HEK293 (cell line): Measurements from ENCODE around the gene DNAI1.

Experiments used
- CTCF ChIA-PET: fragments of 350-600 bp; formaldehyde crosslinking; extraction: SDS; loops from one replicate; lab custom pipeline; 2021; ENCODE audit warnings: antibody characterized with exemption; lab: Yijun Ruan, JAX
- POLR2A ChIA-PET: fragments of 300-600 bp; formaldehyde crosslinking; extraction: SDS; loops from one replicate; lab custom pipeline; 2020; ENCODE audit warnings: antibody characterized with exemption, inconsistent platforms; lab: Yijun Ruan, JAX
- H3K27ac ChIP-seq: fragments of 200-500 bp; sonication (Bioruptor generic); 2 replicates; pipeline ENCODE4 v1.5.1; 2014; ENCODE audit warnings: low read depth, low read length, control low read depth, inconsistent platforms; ENCODE audit errors: extremely low read depth
- H3K36me3 ChIP-seq, 2 experiments: fragments of 200-500 bp in 1 of 2; sonication (Bioruptor generic) in 1 of 2; 1 replicate in 1 of 2; 2 replicates in 1 of 2; pipeline ENCODE4 v1.5.1; 2014 to 2017; ENCODE audit warnings: inconsistent platforms in 2 of 2, low read length in 2 of 2; ENCODE audit not compliant: control insufficient read depth in 2 of 2, insufficient read depth in 1 of 2
- H3K4me1 ChIP-seq: fragments of 200-500 bp; sonication (Bioruptor generic); 2 replicates; pipeline ENCODE4 v1.5.1; 2014; ENCODE audit warnings: mild to moderate bottlenecking, low read length, inconsistent platforms; ENCODE audit not compliant: control insufficient read depth, insufficient read depth
- H3K4me3 ChIP-seq: 2 replicates; pipeline ENCODE4 v1.5.1; 2011; ENCODE audit warnings: low read depth, mild to moderate bottlenecking, control low read depth, low read length, moderate library complexity
- H3K9me3 ChIP-seq: fragments of 200-500 bp; sonication (Bioruptor generic); 2 replicates; pipeline ENCODE4 v1.5.1; 2014; ENCODE audit warnings: low read depth, low read length, inconsistent platforms; ENCODE audit not compliant: control insufficient read depth, insufficient read depth
- GLIS1 ChIP-seq: fragments of 450-650 bp; formaldehyde crosslinking; IDR thresholded peaks from 2 replicates; pipeline ENCODE4 v1.5.1; 2016; ENCODE audit warnings: missing biosample characterization, missing genetic modification characterization
- KLF16 ChIP-seq: fragments of 450-650 bp; formaldehyde crosslinking; IDR thresholded peaks from 2 replicates; pipeline ENCODE4 v1.5.1; 2017; ENCODE audit warnings: missing biosample characterization, missing genetic modification characterization
- KLF8 ChIP-seq: fragments of 450-650 bp; formaldehyde crosslinking; IDR thresholded peaks from 2 replicates; pipeline ENCODE4 v1.5.1; 2016; ENCODE audit warnings: missing biosample characterization, missing genetic modification characterization
- PRDM2 ChIP-seq: fragments of 450-650 bp; formaldehyde crosslinking; IDR thresholded peaks from 2 replicates; pipeline ENCODE4 v1.5.1; 2016; ENCODE audit warnings: missing biosample characterization, missing genetic modification characterization, borderline replicate concordance
- SP3 ChIP-seq: fragments of 450-650 bp; formaldehyde crosslinking; IDR thresholded peaks from 2 replicates; pipeline ENCODE4 v1.5.1; 2016; ENCODE audit warnings: missing biosample characterization, missing genetic modification characterization
- TRIM28 ChIP-seq: IDR thresholded peaks from 2 replicates; pipeline ENCODE4 v1.6.1; 2011; ENCODE audit warnings: low read length, control low read depth, borderline replicate concordance
- YY1 ChIP-seq: fragments of 450-650 bp; formaldehyde crosslinking; IDR thresholded peaks from 2 replicates; pipeline ENCODE4 v1.5.1; 2018; ENCODE audit warnings: missing biosample characterization, missing genetic modification characterization
- ZBTB48 ChIP-seq: fragments of 450-650 bp; formaldehyde crosslinking; IDR thresholded peaks from 2 replicates; pipeline ENCODE4 v1.5.1; 2016; ENCODE audit warnings: missing biosample characterization, missing genetic modification characterization
- ZBTB8A ChIP-seq: fragments of 450-650 bp; formaldehyde crosslinking; IDR thresholded peaks from 2 replicates; pipeline ENCODE4 v1.5.1; 2016; ENCODE audit warnings: missing biosample characterization, missing genetic modification characterization
- ZNF175 ChIP-seq: fragments of 450-650 bp; formaldehyde crosslinking; IDR thresholded peaks from 2 replicates; pipeline ENCODE4 v1.5.1; 2016; ENCODE audit warnings: missing biosample characterization, missing genetic modification characterization
- ZNF23 ChIP-seq: fragments of 450-650 bp; formaldehyde crosslinking; IDR thresholded peaks from 2 replicates; pipeline ENCODE4 v1.5.1; 2016; ENCODE audit warnings: missing biosample characterization, missing genetic modification characterization, borderline replicate concordance
- ZNF24 ChIP-seq: fragments of 450-650 bp; formaldehyde crosslinking; IDR thresholded peaks from 2 replicates; pipeline ENCODE4 v1.5.1; 2016; ENCODE audit warnings: missing biosample characterization, missing genetic modification characterization
- ZNF302 ChIP-seq: fragments of 450-650 bp; formaldehyde crosslinking; IDR thresholded peaks from 2 replicates; pipeline ENCODE4 v1.5.1; 2016; ENCODE audit warnings: missing biosample characterization, missing genetic modification characterization, low read depth
- ZNF37A ChIP-seq: fragments of 450-650 bp; IDR thresholded peaks from 2 replicates; pipeline ENCODE4 v1.5.1; 2018; ENCODE audit warnings: missing biosample characterization, missing genetic modification characterization
- ZNF544 ChIP-seq: fragments of 450-650 bp; formaldehyde crosslinking; IDR thresholded peaks from 2 replicates; pipeline ENCODE4 v1.5.0; 2017; ENCODE audit warnings: missing biosample characterization, missing genetic modification characterization
- ZNF571 ChIP-seq: fragments of 450-650 bp; formaldehyde crosslinking; IDR thresholded peaks from 2 replicates; pipeline ENCODE4 v1.5.0; 2017; ENCODE audit warnings: missing biosample characterization, missing genetic modification characterization
- ZNF701 ChIP-seq: fragments of 450-650 bp; formaldehyde crosslinking; IDR thresholded peaks from 2 replicates; pipeline ENCODE4 v1.5.1; 2016; ENCODE audit warnings: missing biosample characterization, missing genetic modification characterization
- ZNF704 ChIP-seq: fragments of 450-650 bp; formaldehyde crosslinking; IDR thresholded peaks from 2 replicates; pipeline ENCODE4 v1.5.1; 2016; ENCODE audit warnings: missing biosample characterization, missing genetic modification characterization
- ZNF843 ChIP-seq: fragments of 450-650 bp; formaldehyde crosslinking; IDR thresholded peaks from 2 replicates; pipeline ENCODE4 v1.5.1; 2016; ENCODE audit warnings: missing biosample characterization, missing genetic modification characterization
- TF ChIP-seq, protein P1 (sequence below): fragments of 450-650 bp; formaldehyde crosslinking; IDR thresholded peaks from 2 replicates; pipeline ENCODE4 v1.5.1; 2016; ENCODE audit warnings: missing biosample characterization, missing genetic modification characterization

Gene DNAI1

DNA sequence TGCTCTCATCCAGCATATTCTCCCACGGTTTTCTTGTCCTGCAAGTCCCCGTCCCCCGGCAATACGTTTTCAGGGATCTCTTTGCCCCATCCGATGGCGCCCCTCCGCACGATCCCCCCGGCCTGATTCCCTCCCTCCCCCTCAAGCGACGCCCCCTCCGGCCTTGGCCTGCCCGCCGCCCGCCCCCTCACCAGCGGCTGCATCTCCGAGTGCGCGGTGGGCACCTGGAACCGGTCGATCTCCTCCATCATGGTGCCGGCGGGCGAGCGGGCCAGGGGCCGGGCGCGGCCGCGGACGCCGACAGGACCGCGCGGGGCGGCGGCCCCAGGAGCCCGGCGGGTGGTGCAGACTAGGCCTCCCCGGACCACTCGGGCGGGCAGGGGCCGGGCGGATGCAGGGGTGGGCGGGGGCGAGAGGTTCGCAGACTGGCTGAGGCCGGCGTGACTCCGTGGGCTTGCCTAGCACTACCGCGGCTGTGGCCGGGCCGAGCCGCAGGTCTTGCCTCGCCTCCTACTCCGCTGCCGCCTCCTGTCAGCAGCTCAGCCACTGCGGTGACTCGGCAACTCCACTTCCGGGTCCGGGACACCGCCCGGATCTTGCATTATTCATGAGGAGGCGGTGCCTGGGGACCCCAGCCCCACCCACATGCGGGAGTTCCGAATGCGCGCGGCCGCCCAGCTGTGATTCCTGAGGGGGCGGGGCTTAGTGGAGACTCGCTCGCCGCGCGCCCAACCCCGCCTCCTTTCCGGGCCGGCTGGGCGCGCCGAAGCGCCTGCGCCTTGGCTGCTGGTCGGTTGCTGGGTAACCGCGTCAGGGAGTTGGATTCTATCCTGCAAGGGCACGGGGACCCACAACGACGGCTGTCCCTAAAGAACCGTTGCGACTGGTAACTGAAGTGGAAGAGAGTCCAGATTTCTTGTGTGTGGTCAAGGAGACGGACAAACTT is at the start of gene DNAI1, which contains the start of gene FAM219A (continued):
- no peak for TF ChIP-seq YY1 (tag by site-specific recombination)
- TF ChIP-seq KLF8 (tag by site-specific recombination), result peak; percentile 70
- TF ChIP-seq KLF16 (tag by site-specific recombination), result peak; percentile 43; the same call in 1 of the 2 replicates
- peak; percentile 85 for TF ChIP-seq SP3
- TF ChIP-seq ZNF23, result no peak
- TF ChIP-seq ZBTB8A (tag by site-specific recombination), result peak; percentile 47; the same call in 1 of the 2 replicates

DNA sequence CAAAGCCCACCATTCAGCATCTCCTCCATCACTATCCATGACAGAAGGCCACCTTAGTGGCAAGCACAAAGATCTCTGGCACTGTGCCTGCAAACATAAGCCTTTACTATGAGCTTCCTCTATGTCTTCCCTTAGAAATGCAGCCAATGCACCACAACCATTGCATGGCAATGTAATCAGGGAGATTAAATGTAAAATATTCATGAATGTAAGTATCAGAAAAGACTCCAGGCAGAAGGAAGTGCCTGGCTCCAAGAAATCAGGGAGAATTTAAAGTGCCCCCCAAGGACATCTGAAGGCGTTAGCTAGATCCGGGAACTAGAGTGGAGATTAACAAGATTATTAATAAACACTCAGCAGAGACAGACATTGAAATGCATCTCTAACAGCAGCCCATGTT is 49.5 kb upstream of the DNAI1 start:
- CTCF ChIA-PET, result interaction anchor here (0.9 to 1.6 kb wide), 8 partner anchors 18 to 183 kb away, joined by 3 to 6 read pairs (median 3); no protein-coding TSS in a partner anchor
- Histone ChIP-seq H3K27ac (no peak overlapping the region), H3K36me3 (peaks cover 0 to 15% of the 10 kb centered on the region in 2 experiments; a peak in 1 of 3 replicates), H3K4me3 (no peak overlapping the region), H3K4me1 (no peaks in the 10 kb centered on the region), H3K9me3 (no peaks in the 10 kb centered on the region)
- no peak for TF ChIP-seq ZBTB48
- no peak for TF ChIP-seq ZNF701 (tag by site-specific recombination)
- TF ChIP-seq ZNF843 (tag by site-specific recombination), result no peak
- no peak for TF ChIP-seq ZNF175 (tag by site-specific recombination)
- TF ChIP-seq ZNF23, result no peak
- no peak for TF ChIP-seq ZNF37A (tag by site-specific recombination)
- no peak for TF ChIP-seq ZNF704 (tag by site-specific recombination)
- no peak for TF ChIP-seq ZNF544 (tag by site-specific recombination)
- TF ChIP-seq ZNF302 (tag by site-specific recombination), result no peak
- no peak for TF ChIP-seq TRIM28
- no peak for TF ChIP-seq PRDM2 (tag by site-specific recombination)
- TF ChIP-seq, protein P1, sequence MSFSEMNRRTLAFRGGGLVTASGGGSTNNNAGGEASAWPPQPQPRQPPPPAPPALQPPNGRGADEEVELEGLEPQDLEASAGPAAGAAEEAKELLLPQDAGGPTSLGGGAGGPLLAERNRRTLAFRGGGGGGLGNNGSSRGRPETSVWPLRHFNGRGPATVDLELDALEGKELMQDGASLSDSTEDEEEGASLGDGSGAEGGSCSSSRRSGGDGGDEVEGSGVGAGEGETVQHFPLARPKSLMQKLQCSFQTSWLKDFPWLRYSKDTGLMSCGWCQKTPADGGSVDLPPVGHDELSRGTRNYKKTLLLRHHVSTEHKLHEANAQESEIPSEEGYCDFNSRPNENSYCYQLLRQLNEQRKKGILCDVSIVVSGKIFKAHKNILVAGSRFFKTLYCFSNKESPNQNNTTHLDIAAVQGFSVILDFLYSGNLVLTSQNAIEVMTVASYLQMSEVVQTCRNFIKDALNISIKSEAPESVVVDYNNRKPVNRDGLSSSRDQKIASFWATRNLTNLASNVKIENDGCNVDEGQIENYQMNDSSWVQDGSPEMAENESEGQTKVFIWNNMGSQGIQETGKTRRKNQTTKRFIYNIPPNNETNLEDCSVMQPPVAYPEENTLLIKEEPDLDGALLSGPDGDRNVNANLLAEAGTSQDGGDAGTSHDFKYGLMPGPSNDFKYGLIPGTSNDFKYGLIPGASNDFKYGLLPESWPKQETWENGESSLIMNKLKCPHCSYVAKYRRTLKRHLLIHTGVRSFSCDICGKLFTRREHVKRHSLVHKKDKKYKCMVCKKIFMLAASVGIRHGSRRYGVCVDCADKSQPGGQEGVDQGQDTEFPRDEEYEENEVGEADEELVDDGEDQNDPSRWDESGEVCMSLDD (tag by site-specific recombination), result no peak
- no peak for TF ChIP-seq ZNF571 (tag by site-specific recombination)
- TF ChIP-seq ZNF24, result no peak
- TF ChIP-seq GLIS1, result no peak
- POLR2A ChIA-PET, result interaction anchor here (0.6 kb wide), 1 partner anchor 680 kb away, joined by 6 read pairs; no protein-coding TSS in a partner anchor
